Stimulated activated memory B cell treated with anti-CD40 and anti-IgM and Interleukin-4, amounts not matched to agents 10 μg/mL and 1 μg/mL and 100 μg/mL, for 72 hours (primary cell): ENCODE data around the gene IL10RA.
"Not testable (repeated sequence)": the region's sequence is repeated elsewhere in the genome, so short reads cannot be mapped to it uniquely, and the experiment has no call there.

Source experiments
- ATAC-seq: fragments of 150-1000 bp; cut with Tn5 transposase; 2 replicates; pipeline ENCODE4 v1.10.0; 2021
- H3K27ac Mint-ChIP-seq: one replicate; pipeline ENCODE4 v1.8.0; 2022; ENCODE audit warnings: mild to moderate bottlenecking, mixed read lengths
- H3K27me3 Mint-ChIP-seq: one replicate; pipeline ENCODE4 v1.8.0; 2022; ENCODE audit warnings: mixed read lengths
- H3K36me3 Mint-ChIP-seq: one replicate; pipeline ENCODE4 v1.8.0; 2022; ENCODE audit warnings: mixed read lengths
- H3K4me1 Mint-ChIP-seq: one replicate; pipeline ENCODE4 v1.8.0; 2022; ENCODE audit warnings: mixed read lengths
- H3K4me3 Mint-ChIP-seq: one replicate; pipeline ENCODE4 v1.8.0; 2022; ENCODE audit warnings: mild to moderate bottlenecking, moderate library complexity, mixed read lengths
- H3K9me3 Mint-ChIP-seq: one replicate; pipeline ENCODE4 v1.8.0; 2022; ENCODE audit warnings: mixed read lengths

Gene IL10RA

GRCh38 chr11:117985953-117986887, at the start of gene IL10RA:
TSS of gene IL10RA (plus strand) at chr11:117986394. CDS start at chr11:117986468, 74 bp downstream.
- Mint-ChIP-seq H3K27me3 (no peaks in the 10 kb centered on the region), H3K27ac (peak within 1 kb of the TSS; percentile 97), H3K36me3 (peaks cover 64% of the 10 kb centered on the region), H3K4me3 (peak within 1 kb of the TSS; percentile 89), H3K4me1 (peaks cover 71% of the 10 kb centered on the region), H3K9me3 (no peaks in the 10 kb centered on the region)
- peak; percentile 96 for ATAC-seq

- Mint-ChIP-seq H3K4me1 (peaks cover 36% of the 10 kb centered on the region), H3K9me3 (no peaks in the 10 kb centered on the region), H3K4me3 (no peak overlapping the region), H3K27ac (no peak overlapping the region), H3K27me3 (no peaks in the 10 kb centered on the region), H3K36me3 (peaks cover 4% of the 10 kb centered on the region)
- no peak for ATAC-seq
Measured at GRCh38 chr11:117936973-117937372, 49.2 kb upstream of the IL10RA start.

- Mint-ChIP-seq H3K4me3 (no peak overlapping the region), H3K4me1 (peaks cover 22% of the 10 kb centered on the region), H3K36me3 (peaks cover 9% of the 10 kb centered on the region), H3K9me3 (no peaks in the 10 kb centered on the region), H3K27me3 (no peaks in the 10 kb centered on the region), H3K27ac (no peak overlapping the region)
- no peak for ATAC-seq
Measured at GRCh38 chr11:117940736-117941135, 45.5 kb upstream of the IL10RA start.

GRCh38 chr11:117941163-117941707, 45.0 kb upstream of the IL10RA start:
- H3K4me1 Mint-ChIP-seq = peaks cover 24% of the 10 kb centered on the region
- H3K9me3 Mint-ChIP-seq = no peaks in the 10 kb centered on the region
- peaks cover 9% of the 10 kb centered on the region for H3K36me3 Mint-ChIP-seq
- ATAC-seq = no peak
- H3K27ac Mint-ChIP-seq = no peak overlapping the region
- no peaks in the 10 kb centered on the region for H3K27me3 Mint-ChIP-seq
- no peak overlapping the region for H3K4me3 Mint-ChIP-seq

- Mint-ChIP-seq H3K4me3 (no peak overlapping the region), H3K4me1 (peaks cover 29% of the 10 kb centered on the region), H3K9me3 (no peaks in the 10 kb centered on the region), H3K27me3 (no peaks in the 10 kb centered on the region), H3K36me3 (peaks cover 9% of the 10 kb centered on the region), H3K27ac (no peak overlapping the region)
- ATAC-seq = no peak
Measured at GRCh38 chr11:117941976-117942654, 44.1 kb upstream of the IL10RA start.

- Mint-ChIP-seq H3K27ac (peak overlapping the region; percentile 56), H3K4me3 (peak overlapping the region; percentile 3)
- ATAC-seq = no peak
Measured at GRCh38 chr11:117944554-117944953, 41.6 kb upstream of the IL10RA start.

GRCh38 chr11:117945047-117945810, 41.0 kb upstream of the IL10RA start:
- ATAC-seq = no peak
- Mint-ChIP-seq H3K27me3 (no peaks in the 10 kb centered on the region), H3K9me3 (no peaks in the 10 kb centered on the region), H3K4me1 (peaks cover 50% of the 10 kb centered on the region), H3K36me3 (peaks cover 5% of the 10 kb centered on the region), H3K4me3 (no peak overlapping the region), H3K27ac (peak overlapping the region; percentile 56)

More at GRCh38 chr11:117944554-117944953, 41.6 kb upstream of the IL10RA start:
- peaks cover 43% of the 10 kb centered on the region for H3K4me1 Mint-ChIP-seq
- H3K27me3 Mint-ChIP-seq = no peaks in the 10 kb centered on the region
- peaks cover 5% of the 10 kb centered on the region for H3K36me3 Mint-ChIP-seq
- no peaks in the 10 kb centered on the region for H3K9me3 Mint-ChIP-seq

- no peaks in the 10 kb centered on the region for H3K27me3 Mint-ChIP-seq
- peaks cover 61% of the 10 kb centered on the region for H3K4me1 Mint-ChIP-seq
- peaks cover 5% of the 10 kb centered on the region for H3K36me3 Mint-ChIP-seq
- H3K9me3 Mint-ChIP-seq = no peaks in the 10 kb centered on the region
- ATAC-seq = no peak
- peak overlapping the region; percentile 21 for H3K27ac Mint-ChIP-seq
- no peak overlapping the region for H3K4me3 Mint-ChIP-seq
Measured at GRCh38 chr11:117946156-117946841, 39.9 kb upstream of the IL10RA start.

- H3K27me3 Mint-ChIP-seq = no peaks in the 10 kb centered on the region
- peak; percentile 66 for ATAC-seq
- H3K36me3 Mint-ChIP-seq = peaks cover 5% of the 10 kb centered on the region
- no peaks in the 10 kb centered on the region for H3K9me3 Mint-ChIP-seq
- peaks cover 67% of the 10 kb centered on the region for H3K4me1 Mint-ChIP-seq
- peak overlapping the region; percentile 21 for H3K27ac Mint-ChIP-seq
- H3K4me3 Mint-ChIP-seq = no peak overlapping the region
Measured at GRCh38 chr11:117946842-117947526, 39.2 kb upstream of the IL10RA start.

GRCh38 chr11:117947751-117948150, 38.4 kb upstream of the IL10RA start:
- not testable (repeated sequence) for H3K4me3 Mint-ChIP-seq, ATAC-seq, H3K36me3 Mint-ChIP-seq, H3K9me3 Mint-ChIP-seq, H3K27me3 Mint-ChIP-seq
- H3K4me1 Mint-ChIP-seq = peaks cover 68% of the 10 kb centered on the region
- H3K27ac Mint-ChIP-seq = peak overlapping the region; percentile 21

GRCh38 chr11:117948466-117948865, 37.7 kb upstream of the IL10RA start:
- Mint-ChIP-seq H3K27ac (peak overlapping the region; percentile 21), H3K4me1 (peaks cover 75% of the 10 kb centered on the region)
- not testable (repeated sequence) for H3K9me3 Mint-ChIP-seq, H3K36me3 Mint-ChIP-seq, H3K4me3 Mint-ChIP-seq, ATAC-seq, H3K27me3 Mint-ChIP-seq

- H3K27me3 Mint-ChIP-seq = no peaks in the 10 kb centered on the region
- no peaks in the 10 kb centered on the region for H3K36me3 Mint-ChIP-seq
- ATAC-seq = no peak
- peaks cover 80% of the 10 kb centered on the region for H3K4me1 Mint-ChIP-seq
- peak overlapping the region; percentile 21 for H3K27ac Mint-ChIP-seq
- no peak overlapping the region for H3K4me3 Mint-ChIP-seq
- no peaks in the 10 kb centered on the region for H3K9me3 Mint-ChIP-seq
Measured at GRCh38 chr11:117949062-117949461, 37.1 kb upstream of the IL10RA start.

GRCh38 chr11:117950301-117950700, 35.9 kb upstream of the IL10RA start:
- peak overlapping the region; percentile 58 for H3K4me3 Mint-ChIP-seq
- H3K9me3 Mint-ChIP-seq = no peaks in the 10 kb centered on the region
- H3K36me3 Mint-ChIP-seq = no peaks in the 10 kb centered on the region
- peaks cover 69% of the 10 kb centered on the region for H3K4me1 Mint-ChIP-seq
- H3K27me3 Mint-ChIP-seq = no peaks in the 10 kb centered on the region
- peak overlapping the region; percentile 81 for H3K27ac Mint-ChIP-seq
- peak; percentile 64 for ATAC-seq
